CD4-positive, alpha-beta T cell treated with Interleukin-1 beta for 1 hour (primary cell): ENCODE measurements around the gene EFCC1.
"Not testable (repeated sequence)": the region's sequence is repeated elsewhere in the genome, so short reads cannot be mapped to it uniquely, and the experiment has no call there.

Experiments
- DNase-seq, 2 donors: peaks; one replicate each; pipeline ENCODE4 v3.0.0-alpha.2; 2020 to 2022

The EFCC1 gene

DNA sequence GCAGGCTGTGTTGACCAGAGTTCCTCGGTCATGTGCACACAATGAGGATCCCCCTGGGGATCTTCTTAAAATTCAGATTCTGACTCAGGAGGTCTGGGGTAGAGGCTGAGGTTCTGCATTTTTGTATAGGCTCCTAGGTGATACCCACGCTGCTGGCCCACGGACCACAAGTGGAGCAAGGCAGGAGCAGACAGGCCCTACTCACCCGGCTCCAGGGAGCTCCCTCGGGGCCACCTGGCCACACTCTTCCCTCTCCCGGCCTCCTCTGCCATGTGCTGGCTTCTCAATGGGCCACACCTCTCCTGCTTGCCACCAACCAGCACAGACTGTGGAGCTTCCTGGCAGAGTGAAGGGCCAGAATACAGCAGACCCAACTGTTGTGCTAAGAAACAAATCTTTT is 83.4 kb downstream of the EFCC1 start:
- no peak for DNase-seq

DNA sequence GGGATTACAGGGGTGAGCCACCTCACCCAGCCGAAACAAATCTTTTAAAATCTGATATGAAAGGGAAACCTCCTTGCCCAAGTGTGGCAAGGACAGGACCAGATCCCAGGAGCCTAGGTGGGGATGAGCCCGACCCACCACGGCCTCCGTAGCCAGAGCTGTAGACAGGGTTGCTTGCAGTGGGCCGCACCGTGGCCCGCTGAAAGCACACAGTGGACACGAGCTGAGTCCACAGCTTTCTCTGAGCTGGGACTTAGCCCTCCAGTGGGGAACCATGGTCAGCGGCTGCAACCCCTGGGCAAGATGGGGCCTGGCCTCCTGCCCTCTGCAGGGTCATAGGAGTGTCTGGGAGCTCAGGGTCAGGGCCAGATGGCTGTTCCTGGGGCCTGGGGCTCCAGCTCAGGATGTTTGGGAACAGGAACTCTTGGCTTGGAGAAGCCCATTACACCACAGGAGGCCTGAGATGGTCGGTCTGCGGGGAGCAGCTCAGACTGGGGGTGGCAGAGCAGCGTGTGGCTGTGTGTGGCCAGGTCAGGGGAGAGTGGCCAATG is 84.1 kb downstream of the EFCC1 start:
- no peak for DNase-seq

GRCh38 chr3:129085818-129086217 is 84.7 kb downstream of the EFCC1 start:
- no peak for DNase-seq

- no peak for DNase-seq
Observed at GRCh38 chr3:129087138-129087702, 86.1 kb downstream of the EFCC1 start.

DNA sequence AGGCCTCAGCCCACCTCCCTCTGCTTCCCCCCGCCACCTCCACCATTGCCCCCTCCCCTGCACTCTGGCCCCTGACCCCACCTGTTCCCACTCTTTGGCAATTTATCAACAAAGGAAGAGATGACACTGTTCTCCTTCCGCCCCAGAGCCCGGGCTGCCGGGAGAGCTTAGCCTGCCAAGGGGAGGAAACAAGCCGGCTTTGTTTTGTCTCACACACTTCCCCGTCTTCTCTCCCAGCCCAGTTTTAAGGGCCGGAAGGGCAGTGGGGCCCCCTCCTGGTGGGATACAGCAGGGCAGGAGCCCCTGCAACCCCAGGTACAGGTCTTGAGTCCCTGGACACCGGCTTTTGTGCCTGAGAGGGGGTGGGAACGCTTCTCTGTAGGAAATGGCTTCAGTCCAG is 86.8 kb downstream of the EFCC1 start:
- peak; percentile 21 to 33 for DNase-seq

GRCh38 chr3:129088312-129088711 is 87.2 kb downstream of the EFCC1 start:
- not testable (repeated sequence) for DNase-seq
